ENCODE measurements around the gene DLD. TPM values are rescaled to one million over a fixed set of nuclear protein-coding genes. Genes with fewer than 3 reads are reported as not detected.

DLD gene
- total and polyA plus RNA-seq, 2 of the 13 experiments (the other 11 are each of a cell fraction or from before 2014, with no cell fraction given): 56.8 to 95.2 TPM

DNA sequence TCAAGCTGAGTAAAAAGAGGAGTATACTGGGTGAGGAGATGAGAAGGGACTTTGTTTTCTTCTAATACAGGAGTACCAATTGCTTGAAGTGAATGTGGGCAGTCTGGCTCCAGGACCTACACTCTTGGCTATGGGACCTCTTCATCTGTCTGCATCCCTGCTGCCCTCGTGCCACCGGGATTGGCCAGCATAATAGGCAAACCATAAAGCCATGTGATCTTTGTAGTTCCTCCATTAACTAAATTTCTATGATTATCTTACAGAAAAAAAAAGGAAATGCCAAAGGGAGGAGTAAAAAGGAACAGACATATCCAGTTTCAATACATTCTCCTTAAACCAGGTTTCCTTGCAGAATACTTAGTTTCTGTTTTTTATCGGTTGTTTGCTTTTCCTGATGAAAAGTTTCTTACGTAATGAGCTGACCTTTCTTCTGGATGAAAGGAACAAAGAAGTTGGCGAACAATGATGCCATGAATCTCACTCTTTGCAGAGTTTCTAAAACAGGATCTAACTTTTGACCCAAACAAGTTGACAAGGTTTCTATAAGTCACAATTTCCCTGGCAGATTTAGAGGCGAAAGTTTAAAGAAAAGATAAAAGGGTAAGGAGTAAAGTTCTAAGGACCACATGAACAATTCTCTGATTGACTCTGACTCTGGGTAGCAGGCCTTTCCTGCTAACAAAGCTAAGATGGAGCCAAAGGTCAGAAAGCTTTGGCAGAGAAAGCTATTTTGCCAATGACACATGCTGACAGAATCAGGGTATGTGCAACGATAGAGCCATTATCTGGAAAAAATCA lies 57.9 kb downstream of the DLD start (continued):
- TF ChIP-seq, protein P1, sequence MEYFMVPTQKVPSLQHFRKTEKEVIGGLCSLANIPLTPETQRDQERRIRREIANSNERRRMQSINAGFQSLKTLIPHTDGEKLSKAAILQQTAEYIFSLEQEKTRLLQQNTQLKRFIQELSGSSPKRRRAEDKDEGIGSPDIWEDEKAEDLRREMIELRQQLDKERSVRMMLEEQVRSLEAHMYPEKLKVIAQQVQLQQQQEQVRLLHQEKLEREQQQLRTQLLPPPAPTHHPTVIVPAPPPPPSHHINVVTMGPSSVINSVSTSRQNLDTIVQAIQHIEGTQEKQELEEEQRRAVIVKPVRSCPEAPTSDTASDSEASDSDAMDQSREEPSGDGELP (IDR thresholded peaks at IDR 0.05; ENCODE audit: borderline replicate concordance, low read depth): no peak
- TF ChIP-seq, protein P2, sequence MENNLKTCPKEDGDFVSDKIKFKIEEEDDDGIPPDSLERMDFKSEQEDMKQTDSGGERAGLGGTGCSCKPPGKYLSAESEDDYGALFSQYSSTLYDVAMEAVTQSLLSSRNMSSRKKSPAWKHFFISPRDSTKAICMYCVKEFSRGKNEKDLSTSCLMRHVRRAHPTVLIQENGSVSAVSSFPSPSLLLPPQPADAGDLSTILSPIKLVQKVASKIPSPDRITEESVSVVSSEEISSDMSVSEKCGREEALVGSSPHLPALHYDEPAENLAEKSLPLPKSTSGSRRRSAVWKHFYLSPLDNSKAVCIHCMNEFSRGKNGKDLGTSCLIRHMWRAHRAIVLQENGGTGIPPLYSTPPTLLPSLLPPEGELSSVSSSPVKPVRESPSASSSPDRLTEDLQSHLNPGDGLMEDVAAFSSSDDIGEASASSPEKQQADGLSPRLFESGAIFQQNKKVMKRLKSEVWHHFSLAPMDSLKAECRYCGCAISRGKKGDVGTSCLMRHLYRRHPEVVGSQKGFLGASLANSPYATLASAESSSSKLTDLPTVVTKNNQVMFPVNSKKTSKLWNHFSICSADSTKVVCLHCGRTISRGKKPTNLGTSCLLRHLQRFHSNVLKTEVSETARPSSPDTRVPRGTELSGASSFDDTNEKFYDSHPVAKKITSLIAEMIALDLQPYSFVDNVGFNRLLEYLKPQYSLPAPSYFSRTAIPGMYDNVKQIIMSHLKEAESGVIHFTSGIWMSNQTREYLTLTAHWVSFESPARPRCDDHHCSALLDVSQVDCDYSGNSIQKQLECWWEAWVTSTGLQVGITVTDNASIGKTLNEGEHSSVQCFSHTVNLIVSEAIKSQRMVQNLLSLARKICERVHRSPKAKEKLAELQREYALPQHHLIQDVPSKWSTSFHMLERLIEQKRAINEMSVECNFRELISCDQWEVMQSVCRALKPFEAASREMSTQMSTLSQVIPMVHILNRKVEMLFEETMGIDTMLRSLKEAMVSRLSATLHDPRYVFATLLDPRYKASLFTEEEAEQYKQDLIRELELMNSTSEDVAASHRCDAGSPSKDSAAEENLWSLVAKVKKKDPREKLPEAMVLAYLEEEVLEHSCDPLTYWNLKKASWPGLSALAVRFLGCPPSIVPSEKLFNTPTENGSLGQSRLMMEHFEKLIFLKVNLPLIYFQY (CRISPR knock-in tag; IDR thresholded peaks at IDR 0.05; ENCODE audit: borderline replicate concordance): no peak
- TF ChIP-seq TBX3 (IDR thresholded peaks at IDR 0.05; ENCODE audit: borderline replicate concordance) (no peak), ZNF775 (CRISPR knock-in tag; IDR thresholded peaks at IDR 0.05; ENCODE audit: borderline replicate concordance) (no peak), SALL1 (CRISPR knock-in tag; IDR thresholded peaks at IDR 0.05) (no peak), BCL6 (CRISPR knock-in tag; IDR thresholded peaks at IDR 0.05) (peak; percentile 65), ISL2 (CRISPR knock-in tag; IDR thresholded peaks at IDR 0.05) (peak; percentile 62; the same call in 1 of the 2 replicates), SOX13 (IDR thresholded peaks at IDR 0.05) (peak; percentile 56), SOX13 (CRISPR knock-in tag; conservative IDR thresholded peaks at IDR 0.05 in 1 of 2, IDR thresholded peaks at IDR 0.05 in 1 of 2) (peak in 1 of 2 experiments; percentile 94; a peak in 2 of 4 replicates), ZNF572 (CRISPR knock-in tag; IDR thresholded peaks at IDR 0.05) (no peak), ZNF570 (CRISPR knock-in tag; IDR thresholded peaks at IDR 0.05; ENCODE audit: borderline replicate concordance) (no peak), SOX6 (IDR thresholded peaks at IDR 0.05) (no peak), SOX6 (CRISPR knock-in tag; IDR thresholded peaks at IDR 0.05) (peak; percentile 86), CEBPG (CRISPR knock-in tag; IDR thresholded peaks at IDR 0.05) (peak; percentile 71), ZMYM2 (CRISPR knock-in tag; IDR thresholded peaks at IDR 0.05) (no peak), XBP1 (CRISPR knock-in tag; IDR thresholded peaks at IDR 0.05) (no peak)
- TF ChIP-seq, protein P3, sequence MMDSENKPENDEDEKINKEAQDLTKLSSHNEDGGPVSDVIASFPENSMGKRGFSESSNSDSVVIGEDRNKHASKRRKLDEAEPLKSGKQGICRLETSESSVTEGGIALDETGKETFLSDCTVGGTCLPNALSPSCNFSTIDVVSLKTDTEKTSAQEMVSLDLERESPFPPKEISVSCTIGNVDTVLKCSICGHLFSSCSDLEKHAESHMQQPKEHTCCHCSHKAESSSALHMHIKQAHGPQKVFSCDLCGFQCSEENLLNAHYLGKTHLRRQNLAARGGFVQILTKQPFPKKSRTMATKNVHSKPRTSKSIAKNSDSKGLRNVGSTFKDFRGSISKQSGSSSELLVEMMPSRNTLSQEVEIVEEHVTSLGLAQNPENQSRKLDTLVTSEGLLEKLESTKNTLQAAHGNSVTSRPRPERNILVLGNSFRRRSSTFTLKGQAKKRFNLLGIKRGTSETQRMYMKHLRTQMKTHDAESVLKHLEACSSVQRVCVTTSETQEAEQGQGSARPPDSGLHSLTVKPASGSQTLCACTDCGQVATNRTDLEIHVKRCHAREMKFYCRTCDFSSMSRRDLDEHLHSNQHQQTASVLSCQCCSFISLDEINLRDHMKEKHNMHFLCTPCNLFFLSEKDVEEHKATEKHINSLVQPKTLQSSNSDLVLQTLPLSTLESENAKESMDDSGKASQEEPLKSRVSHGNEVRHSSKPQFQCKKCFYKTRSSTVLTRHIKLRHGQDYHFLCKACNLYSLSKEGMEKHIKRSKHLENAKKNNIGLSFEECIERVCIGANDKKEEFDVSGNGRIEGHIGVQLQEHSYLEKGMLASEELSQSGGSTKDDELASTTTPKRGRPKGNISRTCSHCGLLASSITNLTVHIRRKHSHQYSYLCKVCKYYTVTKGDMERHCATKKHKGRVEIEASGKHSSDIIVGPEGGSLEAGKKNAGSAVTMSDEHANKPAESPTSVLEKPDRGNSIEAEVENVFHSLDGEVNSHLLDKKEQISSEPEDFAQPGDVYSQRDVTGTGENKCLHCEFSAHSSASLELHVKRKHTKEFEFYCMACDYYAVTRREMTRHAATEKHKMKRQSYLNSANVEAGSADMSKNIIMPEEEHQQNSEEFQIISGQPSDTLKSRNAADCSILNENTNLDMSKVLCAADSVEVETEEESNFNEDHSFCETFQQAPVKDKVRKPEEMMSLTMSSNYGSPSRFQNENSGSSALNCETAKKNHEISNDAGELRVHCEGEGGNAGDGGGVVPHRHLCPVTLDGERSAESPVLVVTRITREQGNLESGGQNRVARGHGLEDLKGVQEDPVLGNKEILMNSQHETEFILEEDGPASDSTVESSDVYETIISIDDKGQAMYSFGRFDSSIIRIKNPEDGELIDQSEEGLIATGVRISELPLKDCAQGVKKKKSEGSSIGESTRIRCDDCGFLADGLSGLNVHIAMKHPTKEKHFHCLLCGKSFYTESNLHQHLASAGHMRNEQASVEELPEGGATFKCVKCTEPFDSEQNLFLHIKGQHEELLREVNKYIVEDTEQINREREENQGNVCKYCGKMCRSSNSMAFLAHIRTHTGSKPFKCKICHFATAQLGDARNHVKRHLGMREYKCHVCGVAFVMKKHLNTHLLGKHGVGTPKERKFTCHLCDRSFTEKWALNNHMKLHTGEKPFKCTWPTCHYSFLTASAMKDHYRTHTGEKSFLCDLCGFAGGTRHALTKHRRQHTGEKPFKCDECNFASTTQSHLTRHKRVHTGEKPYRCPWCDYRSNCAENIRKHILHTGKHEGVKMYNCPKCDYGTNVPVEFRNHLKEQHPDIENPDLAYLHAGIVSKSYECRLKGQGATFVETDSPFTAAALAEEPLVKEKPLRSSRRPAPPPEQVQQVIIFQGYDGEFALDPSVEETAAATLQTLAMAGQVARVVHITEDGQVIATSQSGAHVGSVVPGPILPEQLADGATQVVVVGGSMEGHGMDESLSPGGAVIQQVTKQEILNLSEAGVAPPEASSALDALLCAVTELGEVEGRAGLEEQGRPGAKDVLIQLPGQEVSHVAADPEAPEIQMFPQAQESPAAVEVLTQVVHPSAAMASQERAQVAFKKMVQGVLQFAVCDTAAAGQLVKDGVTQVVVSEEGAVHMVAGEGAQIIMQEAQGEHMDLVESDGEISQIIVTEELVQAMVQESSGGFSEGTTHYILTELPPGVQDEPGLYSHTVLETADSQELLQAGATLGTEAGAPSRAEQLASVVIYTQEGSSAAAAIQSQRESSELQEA (CRISPR knock-in tag; IDR thresholded peaks at IDR 0.05; ENCODE audit: not compliant biosample characterization): no peak

All from HepG2 (cell line).